ENCODE results near the gene C13orf46.

Gene C13orf46

GRCh38 chr13:113953561-113953960 lies 20.3 kb downstream of the C13orf46 start:
- no peak for DNase-seq

GRCh38 chr13:113952983-113953520 lies 20.8 kb downstream of the C13orf46 start:
- DNase-seq, result no peak

DNA sequence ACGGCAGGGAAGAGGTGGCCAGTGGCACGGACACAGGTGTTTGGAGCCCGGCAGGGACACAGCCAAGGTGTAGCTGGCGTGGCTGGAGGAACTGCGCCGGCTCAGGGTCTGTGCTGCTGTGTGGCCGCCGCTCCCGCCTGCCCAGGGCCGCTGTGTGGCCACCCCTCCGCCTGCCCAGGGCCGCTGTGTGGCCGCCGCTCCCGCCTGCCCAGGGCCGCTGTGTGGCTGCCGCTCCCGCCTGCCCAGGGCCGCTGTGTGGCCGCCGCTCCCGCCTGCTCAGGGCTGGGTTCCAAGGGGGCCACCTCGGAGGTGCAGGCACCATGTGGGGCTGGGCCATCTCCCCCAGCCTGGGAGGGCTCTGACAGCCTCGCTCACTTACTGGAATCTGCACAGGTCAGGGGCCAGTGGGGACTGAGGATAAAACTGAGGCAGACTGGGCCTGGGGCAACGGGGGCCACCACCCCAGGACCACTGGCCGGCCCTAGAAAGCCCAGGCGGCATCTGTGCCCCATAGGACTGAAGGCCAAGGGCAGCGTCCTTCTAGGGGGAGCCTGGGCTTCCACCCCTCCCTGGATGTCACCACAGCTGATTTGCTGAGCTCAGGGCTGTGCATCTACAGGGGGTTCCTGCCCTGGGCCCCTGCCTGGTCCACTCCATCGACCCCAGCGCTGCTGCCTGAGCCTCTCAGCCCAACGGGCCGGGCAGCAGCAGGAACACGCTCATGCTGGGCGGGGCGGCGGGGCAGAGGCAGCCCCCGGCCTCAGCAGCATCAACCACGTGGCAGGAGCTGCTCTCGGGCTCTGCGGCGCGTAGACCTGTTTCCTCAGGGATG lies 21.5 kb downstream of the C13orf46 start:
- no peak for DNase-seq

DNA sequence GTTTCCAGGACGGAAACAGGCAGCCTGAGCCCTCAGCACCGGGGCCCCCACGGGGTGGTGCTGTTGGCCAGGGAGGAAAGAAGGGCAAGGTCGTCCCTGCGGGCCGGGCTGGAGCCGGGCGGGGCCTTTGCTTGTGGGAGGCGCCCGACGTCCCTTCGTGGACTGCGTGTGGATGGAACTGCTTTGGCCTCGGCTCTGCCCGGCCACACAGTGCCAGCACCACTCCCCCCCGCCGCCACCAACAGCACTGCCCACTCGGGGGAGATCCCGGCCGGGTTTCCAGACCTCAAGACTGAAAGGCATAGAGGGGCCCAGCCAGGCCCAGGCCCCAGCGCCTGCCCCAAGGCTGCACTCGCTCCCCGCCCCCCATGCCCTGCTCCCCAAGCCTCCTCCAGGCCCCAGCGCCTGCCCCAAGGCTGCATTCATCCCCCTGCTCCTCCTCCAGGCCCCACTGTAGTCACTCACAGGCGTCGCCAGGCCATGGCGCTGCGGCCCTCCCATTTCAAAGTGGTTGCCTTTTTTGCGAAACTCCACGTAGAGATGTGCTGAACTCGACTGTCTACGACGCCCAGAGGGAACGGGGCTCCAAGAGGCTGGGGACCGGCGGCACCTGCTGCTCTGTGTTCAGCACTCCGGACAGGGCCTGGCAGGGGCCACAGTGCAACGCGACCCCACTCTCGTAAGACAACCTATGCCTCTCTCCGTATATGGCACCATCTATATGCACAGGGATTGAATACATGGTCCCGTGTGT lies 22.5 kb downstream of the C13orf46 start:
- DNase-seq, result no peak

GRCh38 chr13:113950451-113951245 lies 23.2 kb downstream of the C13orf46 start:
- DNase-seq, result no peak

DNA sequence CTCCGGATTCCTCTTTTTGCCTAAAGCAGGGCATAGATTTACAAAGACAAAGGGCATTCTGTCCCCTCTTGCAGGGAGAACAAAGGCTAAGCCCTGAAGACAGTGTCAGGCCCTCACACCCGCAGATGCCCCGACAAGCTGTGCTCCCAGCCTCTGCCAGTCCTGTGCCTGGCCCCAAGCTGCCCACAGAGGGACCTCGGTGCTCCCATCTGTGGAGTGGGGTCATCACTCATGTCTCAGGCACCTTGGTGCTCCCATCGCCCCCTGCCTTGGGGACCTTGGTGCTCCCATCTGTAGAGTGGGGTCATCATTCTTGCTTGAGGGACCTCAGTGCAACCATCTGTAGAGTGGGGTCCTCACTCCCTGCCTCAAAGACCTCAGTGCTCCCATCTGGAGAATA lies 24.3 kb downstream of the C13orf46 start:
- DNase-seq, result no peak

GRCh38 chr13:113948034-113948742 lies 25.7 kb downstream of the C13orf46 start:
- no peak for DNase-seq

DNA sequence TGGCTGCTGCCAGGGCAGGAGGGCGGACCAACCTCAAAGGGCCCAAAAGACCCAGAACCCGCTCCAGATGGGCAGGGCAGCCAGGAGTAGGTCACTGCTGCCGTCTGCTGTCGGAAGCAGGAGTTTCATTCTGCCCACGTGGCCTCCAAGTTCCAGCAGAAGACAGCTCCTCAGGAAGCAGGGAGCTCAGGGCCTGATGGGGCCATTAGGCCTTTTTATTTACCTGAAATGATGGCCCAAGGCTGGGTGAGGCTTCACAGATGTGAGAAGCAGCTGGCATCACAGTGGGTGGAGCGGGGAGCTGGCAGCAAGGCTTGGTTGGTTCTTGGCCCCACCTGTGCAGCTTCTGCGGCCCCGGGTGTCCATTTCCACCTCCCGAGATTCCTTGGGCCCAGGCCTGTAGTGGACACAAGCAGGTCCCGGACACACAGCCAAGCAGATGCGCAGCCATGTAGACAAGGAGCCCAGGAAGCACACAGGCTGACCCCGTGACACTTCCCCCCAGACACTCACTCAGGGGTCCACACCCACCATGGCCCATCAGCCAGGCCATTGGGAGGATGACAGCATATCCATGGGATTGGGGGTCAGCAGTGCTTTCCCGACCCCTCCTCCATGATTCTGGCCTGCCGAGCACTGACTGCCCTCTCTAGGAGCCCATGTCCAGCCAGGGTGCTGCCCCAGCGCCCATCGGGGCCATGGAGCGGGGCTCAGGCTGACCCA lies 26.4 kb downstream of the C13orf46 start:
- DNase-seq, result no peak

DNA sequence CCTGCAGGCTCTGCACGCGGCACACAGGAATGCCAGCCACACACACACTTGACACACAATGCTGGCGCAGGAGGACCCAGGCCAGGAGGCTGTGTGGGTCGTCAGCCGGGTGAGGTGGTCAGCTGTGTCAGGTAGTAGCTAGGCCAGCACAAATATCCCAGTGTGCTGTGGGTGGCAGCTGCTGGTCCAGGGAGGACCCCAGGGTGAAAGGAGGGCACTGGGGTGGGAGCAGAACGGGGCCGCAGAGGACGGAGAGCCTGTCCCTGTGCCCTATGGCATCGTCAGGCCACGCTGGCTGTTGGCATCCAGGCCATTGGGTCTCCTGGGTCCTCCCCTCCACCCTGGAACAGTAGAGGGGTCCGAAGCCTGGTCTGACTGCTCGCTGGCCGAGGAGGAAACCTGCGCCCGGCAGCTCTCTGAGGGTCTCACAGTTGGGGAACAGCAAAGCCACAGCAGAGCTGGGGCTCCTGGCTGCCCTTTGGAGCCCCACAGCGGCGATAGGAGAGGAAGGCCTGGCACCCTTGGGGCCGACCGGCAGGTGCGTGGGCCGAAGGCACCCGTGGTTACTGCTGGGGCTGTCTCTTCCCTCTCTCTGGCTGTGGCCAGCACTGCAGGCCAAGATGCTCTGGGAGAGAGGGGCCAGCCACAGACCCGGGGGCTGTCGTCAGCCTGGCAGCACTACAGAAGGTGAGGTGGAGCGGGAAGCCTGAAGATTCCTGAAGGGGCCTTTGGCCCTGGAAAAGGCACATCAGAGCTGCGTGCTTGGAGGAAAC lies 27.3 kb downstream of the C13orf46 start:
- DNase-seq, result no peak

DNA sequence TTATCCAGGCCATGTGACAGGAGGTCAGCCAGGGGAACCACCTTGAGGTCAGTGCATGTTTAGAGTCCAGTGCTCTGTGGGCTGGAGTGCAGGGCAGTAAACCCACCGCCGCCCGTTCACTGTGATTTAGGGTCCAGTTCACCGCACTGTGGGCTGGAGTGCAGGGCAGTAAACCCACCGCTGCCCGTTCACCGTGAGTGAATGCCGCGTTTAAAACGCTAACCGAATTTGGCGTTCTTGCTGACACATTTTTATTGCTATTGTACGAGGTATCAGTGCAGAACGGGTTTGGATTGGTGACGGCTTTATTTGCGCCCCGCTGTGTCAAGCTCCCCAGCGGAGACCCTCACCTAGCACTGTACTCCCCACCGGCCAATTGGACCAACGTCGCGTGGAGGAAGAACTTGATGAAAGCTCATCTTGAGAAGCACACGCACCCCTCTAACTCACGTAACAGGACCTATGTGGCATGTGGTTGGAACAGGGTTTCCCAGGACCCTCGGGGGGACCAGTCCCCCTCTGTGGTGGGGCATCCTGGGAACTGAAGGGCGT lies 27.9 kb downstream of the C13orf46 start:
- no peak for DNase-seq

- no peak for DNase-seq
Observed at GRCh38 chr13:113943821-113944565, 29.9 kb downstream of the C13orf46 start.

- DNase-seq, result no peak
Observed at GRCh38 chr13:113942591-113943103, 31.2 kb downstream of the C13orf46 start.

DNA sequence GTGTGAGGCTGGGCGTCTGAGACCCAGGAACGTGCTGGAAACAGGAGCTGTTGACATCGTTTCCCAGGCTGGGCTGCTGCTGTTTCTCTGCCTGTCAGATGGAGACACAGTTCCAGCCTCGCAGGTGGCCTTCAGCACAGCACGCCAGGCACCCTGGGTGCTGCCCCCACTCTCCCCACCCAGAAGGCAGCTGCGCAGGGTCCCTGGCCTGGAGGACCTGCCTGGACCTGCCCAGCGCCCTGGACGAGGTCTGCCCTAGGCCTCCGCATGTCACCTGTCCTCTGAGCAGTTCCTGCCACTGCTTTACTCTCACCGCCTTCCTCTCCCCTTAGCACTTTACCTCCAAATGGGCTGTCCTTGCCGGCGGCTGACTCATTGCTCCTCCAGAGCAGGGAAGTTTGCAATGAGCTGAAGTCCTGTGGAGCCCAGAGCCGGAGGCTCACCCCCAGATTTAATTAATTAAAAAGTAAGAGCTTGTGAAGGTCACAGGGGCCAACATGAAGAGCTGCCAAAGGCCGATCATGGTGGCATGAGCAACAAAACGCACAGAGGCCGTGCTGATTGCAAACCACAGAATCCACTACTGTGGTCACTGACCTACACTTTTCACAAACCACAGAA lies 32.2 kb downstream of the C13orf46 start:
- no peak for DNase-seq

DNA sequence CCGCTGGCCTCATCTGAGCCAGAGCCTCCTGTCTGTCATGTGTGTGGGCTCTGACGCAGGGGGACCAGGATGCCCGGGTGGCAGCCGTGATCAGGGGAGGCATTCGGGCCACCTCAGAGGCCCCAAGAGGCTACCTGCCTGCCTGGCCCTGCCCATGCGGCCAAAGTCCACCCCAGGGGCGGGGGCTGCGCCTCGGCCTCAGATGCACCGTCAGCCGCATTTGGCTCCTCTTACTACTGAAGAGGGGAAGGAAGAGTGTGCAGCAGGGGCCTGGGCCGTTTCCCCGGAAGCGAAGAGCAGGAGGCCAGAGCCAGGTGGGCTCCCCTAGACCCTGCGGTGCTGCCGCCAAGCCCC lies 34.0 kb downstream of the C13orf46 start:
- DNase-seq, result no peak

GRCh38 chr13:113939129-113939943 lies 34.5 kb downstream of the C13orf46 start:
- DNase-seq, result no peak

DNA sequence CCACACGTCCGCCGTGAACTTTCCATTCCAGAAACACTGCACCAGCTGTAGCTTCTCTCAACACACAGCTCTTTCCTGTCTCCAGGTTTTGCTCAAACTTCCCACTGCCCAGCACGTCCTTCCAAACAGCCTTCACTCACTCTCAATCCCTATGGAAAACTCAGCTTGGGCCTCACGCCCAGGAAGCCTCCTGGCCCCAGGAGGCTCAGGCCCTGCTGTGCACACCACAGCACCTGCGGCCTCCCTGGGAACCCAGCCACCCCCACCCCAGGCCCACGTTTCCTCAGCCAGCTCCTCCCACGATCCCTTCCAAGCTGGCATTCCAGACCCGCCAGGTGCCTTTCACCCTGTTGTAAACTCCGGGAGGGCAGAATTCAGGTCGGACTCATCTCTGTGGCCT lies 35.2 kb downstream of the C13orf46 start:
- no peak for DNase-seq

- no peak for DNase-seq
Observed at GRCh38 chr13:113938246-113938645, 35.6 kb downstream of the C13orf46 start.

GRCh38 chr13:113937527-113938180 lies 36.2 kb downstream of the C13orf46 start:
- no peak for DNase-seq

Measured in NCI-H2029 (cell line).